OCI-M2 (cell line): Measurements from ENCODE around the gene EPHA6.
"Not testable (repeated sequence)": the region's sequence is repeated elsewhere in the genome, so short reads cannot be mapped to it uniquely, and the experiment has no call there.

ENCODE experiments used
- DNase-seq: peaks from one replicate; lab custom pipeline; 2025; ENCODE audit not compliant: unreplicated experiment; lab: John Stamatoyannopoulos, UW

Gene EPHA6

GRCh38 chr3:96900566-96900965 lies 86.2 kb downstream of the EPHA6 start:
- DNase-seq = no peak

- DNase-seq = no peak
Measured at GRCh38 chr3:96915445-96915844, 101.1 kb downstream of the EPHA6 start.

- DNase-seq = no peak
Measured at GRCh38 chr3:96931119-96931862, 116.9 kb downstream of the EPHA6 start.

GRCh38 chr3:96942131-96942530 lies 127.7 kb downstream of the EPHA6 start:
- DNase-seq = not testable (repeated sequence)

GRCh38 chr3:96958856-96959255 lies 144.5 kb downstream of the EPHA6 start:
- DNase-seq = no peak

GRCh38 chr3:96959474-96959873 lies 145.1 kb downstream of the EPHA6 start:
- DNase-seq = no peak

GRCh38 chr3:96959901-96960641 lies 145.7 kb downstream of the EPHA6 start:
- no peak for DNase-seq

- DNase-seq = no peak
Measured at GRCh38 chr3:96960661-96961330, 146.4 kb downstream of the EPHA6 start.

- DNase-seq = no peak
Measured at GRCh38 chr3:96961576-96961975, 147.2 kb downstream of the EPHA6 start.

GRCh38 chr3:96966181-96966929 lies 152.0 kb downstream of the EPHA6 start:
- DNase-seq = no peak

- no peak for DNase-seq
Measured at GRCh38 chr3:96970211-96970610, 155.8 kb downstream of the EPHA6 start.

GRCh38 chr3:96977671-96978070 lies 163.3 kb downstream of the EPHA6 start:
- DNase-seq = no peak

- not testable (repeated sequence) for DNase-seq
Measured at GRCh38 chr3:96983716-96984115, 169.3 kb downstream of the EPHA6 start.

- DNase-seq = no peak
Measured at GRCh38 chr3:96986241-96986640, 171.8 kb downstream of the EPHA6 start.

- DNase-seq = no peak
Measured at GRCh38 chr3:96991231-96991630, 176.8 kb downstream of the EPHA6 start.

- DNase-seq = no peak
Measured at GRCh38 chr3:96991800-96992365, 177.5 kb downstream of the EPHA6 start.

GRCh38 chr3:96994988-96995387 lies 180.6 kb downstream of the EPHA6 start:
- DNase-seq = no peak

- DNase-seq = no peak
Measured at GRCh38 chr3:96996009-96996408, 181.6 kb downstream of the EPHA6 start.

GRCh38 chr3:97001611-97002010 lies 187.2 kb downstream of the EPHA6 start:
- DNase-seq = no peak

GRCh38 chr3:97009427-97010019 lies 195.1 kb downstream of the EPHA6 start:
- no peak for DNase-seq
